ENCODE results near the gene MRPL18. TPM values are rescaled to one million over a fixed set of nuclear protein-coding genes. Genes with fewer than 3 reads are reported as not detected.
"Not testable (repeated sequence)": the region's sequence is repeated elsewhere in the genome, so short reads cannot be mapped to it uniquely, and the experiment has no call there.

MRPL18 gene
- total RNA-seq, result 100 to 1,000 TPM in 1 of 4 donors, 10 to 100 TPM in 3; 58.0 to 107 (median 66.3) TPM

GRCh38 chr6:159790149-159790955, at the start of gene MRPL18:
Gene MRPL18, plus strand, starts transcription at chr6:159790467. Its CDS starts 121 bp downstream, at chr6:159790588.
- H3K9me3 ChIP-seq, result no peaks in the 10 kb centered on the region
- peak within 1 kb of the TSS; percentile 78 to 100 for H3K4me3 ChIP-seq
- no peaks in the 10 kb centered on the region for H3K27me3 ChIP-seq
- H3K36me3 ChIP-seq, result peaks cover 0 to 50% of the 10 kb centered on the region in 2 donors
- WGBS, 2 donors (ENCODE audit: low coverage in 1 of 2), result 0 to 2% methylated on average over 12 to 16 of the region's 56 CpGs
- peak; percentile 74 for TF ChIP-seq POLR2AphosphoS5 (IDR thresholded peaks at IDR 0.05)
- peak in 1 of 4 experiments; percentile 13 for TF ChIP-seq CTCF (IDR thresholded peaks at IDR 0.05)
- peak; percentile 41 to 67 for TF ChIP-seq POLR2A (IDR thresholded peaks at IDR 0.05)
- no peak for TF ChIP-seq EP300 (IDR thresholded peaks at IDR 0.05)
- peak; percentile 93 for ATAC-seq
- H3K4me1 ChIP-seq, result peaks cover 3 to 70% (median 31%) of the 10 kb centered on the region in 3 donors
- peak within 1 kb of the TSS; percentile 92 to 99 (median 98) for H3K27ac ChIP-seq

- Histone ChIP-seq H3K9me3 (no peaks in the 10 kb centered on the region), H3K27ac (peak overlapping the region in 3 of 4 donors; percentile 70 to 87 (median 80)), H3K4me1 (peaks cover 0 to 50% (median 8%) of the 10 kb centered on the region in 3 donors), H3K27me3 (no peaks in the 10 kb centered on the region), H3K4me3 (no peak overlapping the region), H3K36me3 (peaks cover 14 to 75% of the 10 kb centered on the region in 2 donors)
- WGBS, 2 donors (ENCODE audit: low coverage in 1 of 2), result 65 to 78% methylated on average over 1 of the region's 1 CpG
- TF ChIP-seq CTCF (IDR thresholded peaks at IDR 0.05) (no peak), POLR2A (IDR thresholded peaks at IDR 0.05) (no peak), POLR2AphosphoS5 (IDR thresholded peaks at IDR 0.05) (no peak), EP300 (IDR thresholded peaks at IDR 0.05) (no peak)
- no peak for ATAC-seq
Observed at GRCh38 chr6:159742165-159742564, 48.1 kb upstream of the MRPL18 start.

- Histone ChIP-seq H3K4me3 (no peak overlapping the region), H3K36me3 (peaks cover 14 to 93% of the 10 kb centered on the region in 2 donors), H3K4me1 (peaks cover 0 to 20% (median 5%) of the 10 kb centered on the region in 3 donors), H3K27me3 (no peaks in the 10 kb centered on the region), H3K9me3 (no peaks in the 10 kb centered on the region), H3K27ac (no peak overlapping the region)
- TF ChIP-seq EP300 (IDR thresholded peaks at IDR 0.05), result no peak
- TF ChIP-seq CTCF (IDR thresholded peaks at IDR 0.05), result no peak
- no peak for TF ChIP-seq POLR2A (IDR thresholded peaks at IDR 0.05)
- no peak for TF ChIP-seq POLR2AphosphoS5 (IDR thresholded peaks at IDR 0.05)
- WGBS, 2 donors (ENCODE audit: low coverage in 1 of 2), result 63 to 84% methylated on average over 6 to 7 of the region's 7 CpGs
- ATAC-seq, result no peak
Observed at GRCh38 chr6:159745081-159745480, 45.2 kb upstream of the MRPL18 start.

DNA sequence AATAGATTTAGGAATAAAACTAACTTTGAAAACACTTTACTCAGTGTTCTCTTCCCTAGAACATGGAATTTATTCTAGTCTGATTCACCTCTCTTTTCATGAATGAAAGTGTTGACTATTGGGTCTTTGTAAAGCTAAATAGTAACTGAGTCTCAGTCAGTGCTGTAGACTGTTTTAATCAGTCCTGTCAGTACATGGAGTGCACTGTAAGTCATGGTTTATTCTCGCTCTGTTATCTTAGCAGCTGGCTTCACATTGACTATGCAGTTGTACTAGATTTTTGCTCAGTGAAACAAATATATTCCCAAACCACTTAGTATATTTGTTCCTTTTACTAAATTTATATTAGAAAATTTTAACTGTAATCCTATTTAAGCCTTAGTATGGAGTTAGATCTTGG, 43.5 kb upstream of the MRPL18 start:
- Histone ChIP-seq H3K4me1 (peaks cover 0 to 14% (median 0%) of the 10 kb centered on the region in 3 donors), H3K4me3 (no peak overlapping the region), H3K27me3 (no peaks in the 10 kb centered on the region), H3K27ac (peak overlapping the region in 1 of 4 donors; percentile 8), H3K36me3 (peaks cover 14 to 90% of the 10 kb centered on the region in 2 donors), H3K9me3 (no peaks in the 10 kb centered on the region)
- TF ChIP-seq CTCF (IDR thresholded peaks at IDR 0.05) (no peak), EP300 (IDR thresholded peaks at IDR 0.05) (no peak), POLR2A (IDR thresholded peaks at IDR 0.05) (no peak), POLR2AphosphoS5 (IDR thresholded peaks at IDR 0.05) (no peak)
- 64 to 85% methylated on average over 1 of the region's 1 CpG for WGBS, 2 donors (ENCODE audit: low coverage in 1 of 2)
- ATAC-seq, result no peak

DNA sequence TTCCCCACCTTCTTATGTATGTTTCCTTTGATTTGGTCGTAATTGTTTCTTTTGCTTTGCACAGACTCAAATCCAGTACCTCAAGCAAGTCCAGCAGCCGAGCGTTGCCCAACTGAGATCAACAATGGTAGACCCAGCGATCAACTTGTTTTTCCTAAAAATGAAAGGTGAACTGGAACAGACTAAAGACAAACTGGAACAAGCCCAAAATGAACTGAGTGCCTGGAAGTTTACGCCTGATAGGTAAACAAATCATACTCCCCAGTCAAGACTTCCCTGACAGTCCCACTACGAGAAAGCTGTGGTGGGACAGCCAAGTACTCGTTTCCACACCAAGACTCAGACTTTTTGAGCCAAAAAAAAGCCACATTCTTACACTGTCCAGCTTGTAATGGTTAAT, 42.1 kb upstream of the MRPL18 start:
- WGBS, 2 donors (ENCODE audit: low coverage in 1 of 2), result 73 to 100% methylated on average over 1 to 6 of the region's 7 CpGs
- Histone ChIP-seq H3K4me1 (peaks cover 0 to 15% (median 0%) of the 10 kb centered on the region in 3 donors), H3K36me3 (peaks cover 14 to 90% of the 10 kb centered on the region in 2 donors)
- not testable (repeated sequence) for H3K27me3 ChIP-seq, H3K4me3 ChIP-seq, ATAC-seq, H3K9me3 ChIP-seq, H3K27ac ChIP-seq
